GM12801 (cell line): ENCODE measurements around the gene SUPT3H.

Experiments used
- CTCF ChIP-seq: IDR thresholded peaks from one replicate; pipeline ENCODE4 v1.5.1; 2011; ENCODE audit warnings: control low read depth; ENCODE audit not compliant: insufficient read length; ENCODE audit errors: extremely low read depth

Gene SUPT3H

GRCh38 chr6:45006893-45007292 lies 370.8 kb downstream of the SUPT3H start:
- no peak for TF ChIP-seq CTCF

- TF ChIP-seq CTCF: no peak
Observed at GRCh38 chr6:45003961-45004360, 373.8 kb downstream of the SUPT3H start.

GRCh38 chr6:45003387-45003786 lies 374.3 kb downstream of the SUPT3H start:
- no peak for TF ChIP-seq CTCF

- no peak for TF ChIP-seq CTCF
Observed at GRCh38 chr6:45002390-45003105, 375.2 kb downstream of the SUPT3H start.

- no peak for TF ChIP-seq CTCF
Observed at GRCh38 chr6:45001663-45002062, 376.1 kb downstream of the SUPT3H start.

- TF ChIP-seq CTCF: no peak
Observed at GRCh38 chr6:45000833-45001232, 376.9 kb downstream of the SUPT3H start.

GRCh38 chr6:44999066-44999465 lies 378.7 kb downstream of the SUPT3H start:
- no peak for TF ChIP-seq CTCF
